Stimulated activated CD8-positive, alpha-beta memory T cell treated with anti-CD3 and anti-CD28 coated beads, Interleukin-4, amount 100 ng/mL, for 24 hours (primary cell): ENCODE data around the gene ADAMTS5.

ENCODE experiments used
- DNase-seq: peaks from one replicate; pipeline ENCODE4 v3.0.0-alpha.2; 2020; ENCODE audit warnings: low read depth

ADAMTS5 gene

DNA sequence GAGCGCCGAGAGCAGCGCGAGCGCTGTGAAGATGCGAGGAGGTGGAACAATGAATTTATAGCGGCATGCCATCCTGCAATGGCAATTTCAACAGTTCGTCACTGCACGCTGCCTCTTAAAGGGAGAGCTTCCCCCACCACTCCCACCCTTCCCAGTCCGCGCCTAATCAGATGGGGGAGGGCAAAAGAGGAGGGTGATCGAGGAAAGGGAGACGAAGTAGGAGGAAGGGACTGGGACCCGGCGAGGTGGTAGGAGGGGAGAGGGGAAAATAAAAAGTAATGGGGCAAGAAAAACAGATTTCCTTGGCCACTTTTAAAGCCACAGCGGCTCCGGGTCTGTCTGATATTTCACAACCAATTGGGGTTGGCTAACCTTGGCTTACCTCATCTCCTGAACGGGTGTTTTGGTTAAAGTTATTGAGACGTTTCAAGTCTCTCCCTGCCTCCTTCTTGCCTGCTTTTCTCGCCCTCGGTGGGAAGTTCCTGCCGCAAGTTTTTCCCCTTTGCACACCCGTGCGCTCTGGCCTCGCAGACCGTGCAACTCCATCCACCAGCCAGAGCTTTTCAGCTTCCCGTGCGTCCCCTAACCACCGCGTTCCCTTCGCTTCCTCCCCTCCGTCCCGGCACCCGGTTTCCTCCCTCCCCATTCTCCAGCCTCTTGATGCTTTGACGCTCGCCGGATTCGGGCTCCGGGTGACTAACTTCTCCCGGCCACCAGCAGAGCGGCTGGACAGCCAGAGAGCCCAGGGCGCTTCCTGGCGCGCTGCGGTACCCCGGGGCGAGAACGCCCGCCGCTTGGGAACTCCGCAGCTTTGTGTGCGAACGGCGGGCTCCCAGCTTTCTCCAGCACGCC is at the start of gene ADAMTS5:
TSS of gene ADAMTS5 (minus strand) at position 27 of the 852 bp plus-strand sequence. CDS start 697 bp downstream, outside the sequence.
- no peak for DNase-seq

DNA sequence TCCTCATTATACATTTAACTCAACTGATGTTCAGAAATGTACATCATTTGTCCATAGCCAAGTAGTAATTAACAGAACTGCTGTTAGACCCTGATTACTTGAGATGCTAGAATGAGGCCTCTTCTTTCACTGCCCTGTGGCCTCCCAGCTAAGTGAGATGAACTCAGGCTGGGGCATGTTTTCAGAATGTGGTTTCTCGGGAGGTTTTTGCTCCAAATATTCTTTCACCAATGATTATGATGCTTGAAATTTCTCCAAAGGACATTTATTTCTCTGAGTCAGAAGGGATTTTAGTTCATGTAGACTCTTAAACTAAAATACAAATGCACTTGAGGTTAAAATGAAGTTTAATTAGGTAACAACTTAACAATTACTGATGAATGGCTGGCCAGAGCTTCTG is 34.6 kb upstream of the ADAMTS5 start:
- DNase-seq = no peak

DNA sequence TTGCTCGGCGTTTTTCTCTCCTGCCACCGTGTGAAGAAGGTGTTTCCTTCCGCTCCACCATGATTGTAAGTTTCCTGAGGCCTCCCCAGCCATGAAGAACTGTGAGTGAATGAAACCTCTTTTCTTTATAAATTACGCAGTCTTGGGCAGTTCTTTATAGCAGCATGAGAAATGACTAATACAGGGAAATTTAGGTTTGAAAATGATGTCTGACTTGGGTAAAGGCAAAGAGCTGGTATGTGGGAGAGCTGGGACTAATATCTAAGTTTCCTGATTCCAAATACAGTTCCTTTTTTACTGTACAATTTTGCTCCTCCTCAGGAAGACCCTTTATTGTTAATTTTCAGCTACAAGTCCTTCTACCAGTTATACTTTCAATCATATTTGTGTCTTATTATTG is 16.7 kb upstream of the ADAMTS5 start:
- no peak for DNase-seq

DNA sequence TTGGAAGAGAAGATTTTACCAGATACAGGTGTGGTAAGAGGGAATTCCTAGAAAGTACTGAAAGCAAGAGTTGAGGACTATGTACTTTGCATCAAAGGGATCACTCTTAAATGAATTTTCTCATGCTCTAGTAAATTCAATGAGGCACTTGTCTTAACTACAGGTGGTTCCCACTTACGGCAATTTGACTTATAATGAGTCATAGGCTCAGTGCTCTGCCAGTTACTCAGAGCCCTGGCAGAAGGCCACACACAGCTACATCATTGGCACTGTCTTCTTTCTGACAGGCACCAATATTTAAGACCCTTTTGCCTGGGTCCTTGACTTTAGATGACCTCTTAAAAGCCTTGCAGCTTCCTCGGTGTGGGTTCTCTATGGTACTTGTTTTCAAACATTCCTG is 15.9 kb upstream of the ADAMTS5 start:
- no peak for DNase-seq

- no peak for DNase-seq
These were observed 10.9 kb upstream of the ADAMTS5 start for GRCh38 chr21:26977746-26978145.

- DNase-seq = no peak
These were observed 6.3 kb upstream of the ADAMTS5 start for GRCh38 chr21:26973226-26973625.

DNA sequence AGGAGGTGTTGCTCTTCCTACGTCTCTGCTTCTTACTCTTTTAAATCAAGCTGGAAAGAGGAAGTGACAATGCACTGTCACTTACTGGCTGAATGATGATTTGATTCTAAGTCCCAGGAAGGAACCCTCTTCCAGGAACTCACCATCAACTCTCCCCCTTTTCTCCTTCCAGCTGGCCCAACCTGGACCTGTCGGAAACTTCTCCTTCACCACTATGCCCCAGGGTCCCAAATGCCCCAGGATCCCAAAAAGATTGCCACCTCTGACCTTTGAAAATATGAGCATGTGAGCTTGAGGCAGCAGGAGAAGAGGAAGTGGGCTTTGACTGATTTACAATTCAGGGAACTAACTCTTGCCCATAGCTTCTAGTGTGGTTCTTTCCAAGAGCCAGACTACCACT is 5.3 kb upstream of the ADAMTS5 start:
- DNase-seq = no peak

DNA sequence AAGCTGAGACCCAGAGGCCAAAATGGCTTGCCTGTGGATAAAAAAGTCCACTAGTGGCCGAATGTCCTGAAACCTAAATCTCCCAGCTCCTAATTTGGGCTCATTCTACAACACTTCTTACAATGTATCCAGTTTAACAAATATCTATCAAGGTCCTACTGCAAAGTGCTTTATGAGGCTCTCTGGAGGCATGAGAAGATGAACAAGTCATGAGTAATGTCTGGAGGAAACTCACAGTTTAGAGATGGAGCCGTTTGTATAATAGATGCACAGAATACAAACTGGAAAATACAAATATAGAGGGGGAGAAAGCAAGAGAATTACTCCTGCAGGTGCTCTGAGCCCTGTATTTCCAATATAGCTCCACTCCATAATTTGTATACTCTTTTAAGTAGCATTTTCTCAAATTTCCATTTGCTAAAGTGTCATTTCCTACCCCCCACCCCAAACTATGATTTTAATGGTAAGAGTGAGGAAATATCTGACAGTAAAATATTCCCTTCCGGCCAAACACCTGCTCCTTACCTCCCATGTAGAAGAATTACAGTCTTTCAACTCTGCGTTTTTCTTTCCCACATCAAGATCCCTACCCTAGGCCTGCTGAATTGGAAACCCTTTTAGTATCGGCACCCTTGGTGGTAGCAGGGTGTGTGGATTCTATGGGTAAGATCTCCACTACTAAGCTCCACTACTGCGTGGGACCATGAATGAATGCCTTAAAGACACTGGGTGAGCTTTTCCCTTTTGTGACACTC is 3.3 kb upstream of the ADAMTS5 start:
- DNase-seq = no peak

- DNase-seq = no peak
These were observed 233 bp downstream of the ADAMTS5 start for GRCh38 chr21:26966649-26967061.

DNA sequence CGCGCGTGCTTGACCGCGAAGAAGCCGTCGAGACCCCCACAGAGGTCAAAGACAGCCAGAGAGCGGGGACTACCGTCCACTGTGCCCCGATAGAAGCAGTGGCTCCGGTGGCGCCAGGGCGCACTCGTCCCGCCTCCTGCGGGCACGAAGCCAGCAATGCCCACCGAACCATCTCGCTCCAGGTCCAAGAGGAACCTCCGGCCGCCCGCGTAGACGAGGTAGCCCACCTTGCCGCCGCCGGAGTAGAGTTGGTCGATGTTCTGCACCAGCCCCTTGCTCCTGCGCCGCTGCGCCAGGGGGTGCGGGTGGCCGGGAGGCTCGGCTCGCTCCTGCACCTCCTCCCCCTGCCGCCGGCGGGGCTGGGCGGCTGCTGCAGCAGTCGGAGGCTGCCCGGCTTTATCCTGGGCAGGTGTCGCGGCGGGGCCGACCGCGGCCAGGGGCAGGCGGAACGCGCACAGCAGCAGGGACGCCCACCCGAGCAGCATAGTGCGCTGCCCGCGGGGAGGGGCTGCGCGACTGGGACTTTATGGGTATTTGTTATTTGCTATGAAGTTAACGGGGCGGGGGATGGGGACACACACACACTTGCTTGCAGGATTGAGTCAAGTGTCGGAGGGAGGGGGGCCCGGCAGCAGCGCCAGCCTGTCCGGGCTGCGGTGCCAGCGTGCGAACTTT is 844 bp downstream of the ADAMTS5 start:
- DNase-seq = no peak

DNA sequence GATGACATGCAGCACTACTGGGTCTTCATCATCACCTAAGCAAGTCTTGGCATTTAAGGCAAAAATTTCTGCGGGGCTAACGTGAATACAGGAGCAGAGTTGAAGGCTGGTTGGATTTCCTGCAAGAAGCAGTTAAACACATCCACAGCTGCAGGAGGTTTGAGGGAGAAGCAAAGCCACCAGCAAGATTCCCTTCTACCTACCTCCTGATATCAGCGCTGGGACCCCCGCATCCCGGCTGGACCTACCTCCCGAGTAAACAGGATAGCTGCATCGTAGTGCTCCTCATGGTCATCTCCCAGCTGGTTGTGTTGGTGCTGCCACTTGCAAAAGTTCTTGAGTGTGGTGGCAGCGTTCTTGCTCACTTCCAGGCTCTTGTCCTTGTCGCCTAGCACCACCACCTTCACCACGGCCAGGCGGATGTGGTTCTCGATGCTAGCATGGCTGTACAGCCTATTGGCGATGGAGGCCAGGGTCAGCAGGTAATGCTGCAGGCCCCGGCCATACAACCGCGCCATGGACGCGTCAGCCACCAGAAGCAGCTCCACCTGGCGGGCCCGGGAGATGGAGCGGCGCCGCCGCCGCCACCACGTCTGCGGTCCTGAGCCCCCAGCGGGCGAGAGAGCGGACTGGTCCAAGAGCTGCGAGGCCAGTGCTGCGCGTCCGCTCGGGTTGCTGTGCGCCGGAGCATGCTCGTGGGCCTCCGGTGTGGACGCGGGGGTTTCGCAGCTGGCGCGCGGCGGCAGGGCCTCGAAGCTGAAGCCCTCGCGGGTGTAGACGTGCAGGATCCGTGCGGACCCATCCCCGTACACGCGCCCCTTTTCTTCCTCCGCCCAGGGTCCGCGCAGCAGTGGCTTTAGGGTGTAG is 1.6 kb downstream of the ADAMTS5 start:
- DNase-seq = no peak

- DNase-seq = no peak
These were observed 2.6 kb downstream of the ADAMTS5 start for GRCh38 chr21:26964170-26964778.

DNA sequence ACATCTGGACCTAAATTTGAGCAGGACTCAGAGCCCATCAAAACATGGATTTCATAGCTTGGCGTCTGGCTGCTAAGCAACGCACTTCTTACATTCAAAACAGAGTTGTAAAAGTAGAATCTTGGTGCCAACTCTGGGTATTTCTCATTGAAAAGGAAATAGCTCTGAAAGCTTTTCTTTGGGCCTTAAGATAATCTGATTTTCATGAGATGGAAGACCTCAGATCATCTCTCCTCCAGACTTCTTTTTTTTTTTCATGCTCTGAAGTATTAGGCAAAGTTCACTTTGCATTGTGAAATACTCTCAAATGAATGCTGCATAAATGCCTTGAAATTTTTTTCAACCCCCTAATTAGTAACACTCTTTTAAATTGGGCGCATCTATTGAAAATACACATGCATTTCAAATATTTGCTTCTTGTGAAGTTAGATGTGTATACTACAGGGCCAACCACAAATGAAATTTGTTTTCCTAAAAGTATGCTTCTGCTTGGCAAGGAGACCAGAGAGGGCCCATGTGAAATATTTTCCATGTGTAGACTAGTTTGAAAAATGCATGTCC is 4.2 kb downstream of the ADAMTS5 start:
- no peak for DNase-seq

DNA sequence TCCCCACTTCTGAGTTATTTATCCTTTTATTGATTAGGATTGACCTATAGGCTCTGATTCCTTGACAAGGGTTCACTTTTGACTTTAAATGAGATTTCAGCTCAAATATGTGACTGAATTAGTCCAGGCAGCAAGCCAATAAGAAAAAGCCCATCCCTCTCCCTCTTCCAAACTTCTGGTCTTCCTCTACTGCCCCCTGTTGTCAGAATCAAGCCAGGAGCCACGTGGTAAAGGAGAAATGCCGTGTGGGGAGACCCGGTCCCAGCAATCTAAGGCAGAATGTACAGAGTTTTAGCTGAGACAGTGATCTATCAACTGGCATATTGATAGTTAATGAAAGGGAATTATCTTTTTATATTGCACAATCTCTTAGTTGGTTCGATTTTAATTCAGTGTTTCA is 5.2 kb downstream of the ADAMTS5 start:
- DNase-seq = no peak

GRCh38 chr21:26958788-26959187 is 8.1 kb downstream of the ADAMTS5 start:
- no peak for DNase-seq

DNA sequence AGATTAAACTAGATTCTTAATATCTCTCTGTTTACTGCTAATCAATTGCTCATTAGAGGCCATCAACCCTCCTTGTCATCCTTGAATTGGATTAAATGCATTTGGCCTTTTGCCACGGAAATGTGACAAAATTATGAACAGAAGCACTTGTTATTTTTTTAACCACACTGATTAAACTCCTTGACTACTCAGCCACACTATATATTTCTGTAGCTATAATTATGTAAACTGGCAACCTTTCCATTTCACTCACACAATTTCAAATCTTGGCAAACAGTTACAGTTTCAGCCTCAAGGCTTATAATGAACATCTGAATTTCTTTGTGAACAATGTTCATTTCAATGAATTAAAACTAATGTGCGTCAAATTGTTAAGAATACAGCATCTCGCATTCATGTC is 10.1 kb downstream of the ADAMTS5 start:
- no peak for DNase-seq

DNA sequence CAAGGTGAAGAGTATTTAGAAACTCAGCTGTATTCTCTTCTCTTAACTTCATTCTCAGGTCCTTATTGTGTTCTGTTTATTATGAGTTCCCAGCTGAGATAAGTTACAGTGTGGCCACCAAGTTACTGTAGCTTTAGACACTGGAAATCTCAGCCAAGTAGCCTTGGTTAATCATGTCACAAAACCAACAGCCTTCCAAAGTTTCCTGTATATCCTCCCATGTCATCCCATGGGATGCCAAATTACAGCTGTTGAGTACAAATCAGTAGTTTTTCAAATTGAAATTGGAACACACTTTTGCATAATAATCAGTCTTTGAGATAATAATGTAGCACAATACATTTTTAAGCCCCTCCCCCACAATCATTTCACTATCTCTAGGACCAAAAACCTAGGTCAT is 10.7 kb downstream of the ADAMTS5 start:
- no peak for DNase-seq

- DNase-seq = no peak
These were observed 12.2 kb downstream of the ADAMTS5 start for GRCh38 chr21:26954662-26955121.

DNA sequence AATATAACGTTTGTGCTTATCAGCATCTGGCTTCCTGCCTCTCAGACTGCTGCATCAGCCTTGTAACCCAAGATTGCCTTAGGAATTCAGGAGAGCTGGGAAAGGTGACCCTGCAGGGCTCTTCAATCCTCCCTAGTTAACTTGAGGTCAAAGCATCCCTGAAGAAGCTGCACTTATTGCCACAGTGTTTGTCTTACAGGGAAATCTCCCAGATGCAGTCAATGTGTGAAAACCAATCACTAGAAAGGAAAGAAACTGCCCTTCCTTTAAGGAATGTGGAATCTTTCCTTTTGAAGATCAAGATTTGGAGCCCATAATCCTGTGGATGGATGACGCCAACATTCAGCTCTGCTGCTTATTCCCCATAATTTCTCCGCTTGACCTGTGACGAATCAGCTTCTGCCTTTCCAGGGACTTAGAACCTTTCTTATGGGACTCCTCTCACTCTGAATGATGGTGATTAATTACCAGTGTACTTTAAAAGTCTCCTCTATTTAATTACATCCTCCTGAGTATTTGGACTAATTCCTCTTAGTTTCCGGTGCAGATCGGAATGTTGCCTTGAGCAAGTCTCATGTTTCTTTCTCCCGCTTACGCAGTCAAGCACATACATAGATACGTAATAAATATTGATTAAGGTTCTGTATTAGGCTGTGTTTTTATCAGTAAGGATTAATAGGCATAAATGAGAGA is 14.4 kb downstream of the ADAMTS5 start:
- DNase-seq = no peak

DNA sequence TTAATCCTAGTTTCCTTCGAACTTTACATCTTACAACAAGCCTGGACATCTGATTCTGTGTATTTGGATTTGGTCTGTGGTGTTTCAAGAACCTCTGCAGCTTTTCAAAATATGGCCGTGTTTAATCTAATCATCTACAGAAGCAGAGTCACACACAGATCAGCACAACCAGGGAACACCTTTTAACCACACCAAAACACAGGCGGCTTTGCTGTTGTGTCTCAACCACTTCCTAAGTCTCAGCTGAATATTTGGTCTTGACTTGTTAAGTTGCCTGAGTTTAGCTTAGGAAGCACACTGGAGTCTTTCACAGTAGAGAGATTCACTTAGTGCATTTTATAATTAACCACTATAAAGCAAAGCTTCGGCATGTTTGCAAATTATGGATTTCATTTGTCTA is 17.1 kb downstream of the ADAMTS5 start:
- DNase-seq = no peak
